Spleen (tissue), 11 donors: Measurements from ENCODE around the gene MROH8. TPM values are rescaled to one million over a fixed set of nuclear protein-coding genes. Genes with fewer than 3 reads are reported as not detected.

Experiments used
- DNase-seq: peaks from one replicate; pipeline ENCODE4 v3.0.0-alpha.2; 2020
- H3K27ac ChIP-seq, 8 donors: fragments of 200-600 bp; sonication (generic) in 7 of 8; 1 replicate in 4 of 8; 2 replicates in 4 of 8; pipeline versions ENCODE4 v1.5.0 to v1.8.0; 2016 to 2021; ENCODE audit warnings: inconsistent platforms in 4 of 8, mild to moderate bottlenecking in 4 of 8, moderate library complexity in 1 of 8
- H3K27me3 ChIP-seq, 7 donors: fragments of 200-600 bp; sonication (generic) in 6 of 7; replicated peaks in 1 of 7; 1 replicate in 4 of 7; 2 replicates in 3 of 7; pipeline versions ENCODE4 v1.5.0 to v1.8.0; 2016 to 2021; ENCODE audit warnings: inconsistent platforms in 3 of 7, mild to moderate bottlenecking in 1 of 7
- H3K36me3 ChIP-seq, 6 donors: fragments of 200-600 bp; sonication (generic) in 5 of 6; 1 replicate in 4 of 6; 2 replicates in 2 of 6; pipeline versions ENCODE4 v1.5.0 to v1.8.0; 2016 to 2021; ENCODE audit warnings: inconsistent platforms in 2 of 6
- H3K4me1 ChIP-seq, 6 donors: fragments of 200-600 bp; sonication (generic) in 5 of 6; 1 replicate in 3 of 6; 2 replicates in 3 of 6; pipeline versions ENCODE4 v1.5.0 to v1.8.0; 2016 to 2021; ENCODE audit warnings: inconsistent platforms in 3 of 6
- H3K4me3 ChIP-seq, 8 donors: fragments of 200-600 bp; sonication (generic) in 7 of 8; 1 replicate in 4 of 8; 2 replicates in 4 of 8; pipeline versions ENCODE4 v1.5.0 to v1.8.0; 2016 to 2021; ENCODE audit warnings: inconsistent platforms in 4 of 8, mild to moderate bottlenecking in 4 of 8, moderate library complexity in 2 of 8
- H3K9me3 ChIP-seq, 8 donors: fragments of 200-600 bp; sonication (generic) in 7 of 8; 1 replicate in 4 of 8; 2 replicates in 4 of 8; pipeline versions ENCODE4 v1.5.0 to v1.8.0; 2016 to 2021; ENCODE audit warnings: inconsistent platforms in 4 of 8
- POLR2A ChIP-seq, 3 donors: fragments of 450-650 bp; IDR thresholded peaks; one replicate each; pipeline ENCODE4 v1.5.1; 2017; ENCODE audit warnings: antibody characterized with exemption in 3 of 3, mild to moderate bottlenecking in 1 of 3
- POLR2AphosphoS5 ChIP-seq, 3 donors: sonication (generic); formaldehyde crosslinking; IDR thresholded peaks; one replicate each; pipeline ENCODE4 v1.5.1; 2017; ENCODE audit warnings: antibody characterized with exemption in 3 of 3
- WGBS, 5 donors: extraction: QIAGEN DNeasy Blood & Tissue Kit in 3 of 5; methylation state at CpG; one replicate each; pipeline versions ENCODE4 v1.1.5 to v1.1.7; 2013 to 2018; 5-methylcytosine and 5-hydroxymethylcytosine counted together
- intact Hi-C: fragments of 100-400 bp; cut with DNase I; formaldehyde crosslinking; loops from one replicate; pipeline ENCODE4 v1.15.0; 2023; ENCODE audit warnings: low total_unique reads
- polyA plus RNA-seq, 3 donors: library from polyadenylated mRNA; stranded (reverse); fragments of 200-250 nt; gene quantifications; one replicate each; pipeline ENCODE4 v1.2.1, GENCODE V29; 2013
- total RNA-seq, 7 donors: library from RNA; depleted of rRNA in 3 of 7; stranded (reverse); fragments of >200 nt in 3 of 7; fragmentation: NEBNext Ultra II Directional in 4 of 7; extraction: Animal tissue kit (Norgen Biotek cat#: 25700) in 4 of 7; gene quantifications; one replicate each; pipeline versions ENCODE4 v1.1.0 to v1.2.1, GENCODE V29; 2016 to 2021
- TF ChIP-seq, protein P1 (sequence below), 11 experiments: fragments of 200-600 bp in 7 of 11; fragments of 450-650 bp in 4 of 11; sonication (generic) in 4 of 11; IDR thresholded peaks in 8 of 11; conservative IDR thresholded peaks in 3 of 11; 1 replicate in 7 of 11; 2 replicates in 4 of 11; pipeline versions ENCODE4 v1.4.0 to v1.8.0; 2016 to 2021; ENCODE audit warnings: antibody characterized with exemption in 11 of 11, inconsistent platforms in 4 of 11, mild to moderate bottlenecking in 1 of 11
- donor health status: healthy with polysubstance abuse.
- donor health status: DM: no; HTN: no; CAD: no; lungs with moderate emphysema.
- donor health status: DM: no; HTN: no; CAD: no.
- donor health status: Bipolar disorder and iron deficiency.
- donor health status: healthy.
- donor health status: DM: no; HTN: no; CAD: no.
- donor health status: DM: yes; HTN: yes; CAD: no.

Gene MROH8
- total and polyA plus RNA-seq, 10 donors, result 0.97 to 4.0 (median 3.1) TPM

DNA sequence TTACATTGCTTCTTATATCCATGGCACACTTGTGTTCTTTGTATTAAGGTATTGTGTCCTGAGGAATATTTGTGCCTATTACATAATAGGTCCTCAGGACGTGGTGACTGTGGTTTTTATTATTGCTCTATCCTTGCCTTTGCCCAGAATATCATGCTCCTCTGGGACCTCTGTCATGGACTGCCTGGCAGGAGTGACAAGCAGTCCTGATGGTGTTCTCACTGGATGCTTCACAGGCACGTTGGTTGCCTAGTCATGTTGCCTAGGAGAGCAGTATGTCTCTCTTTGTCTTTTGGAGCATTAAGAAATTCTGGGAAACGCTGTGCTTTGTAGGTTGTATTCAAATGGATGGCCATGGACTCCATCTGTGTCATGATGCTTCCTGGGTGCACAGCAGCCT lies 24.7 kb upstream of the MROH8 start:
- H3K4me1 ChIP-seq, result peaks cover 0 to 12% (median 5%) of the 10 kb centered on the region in 6 donors
- peaks cover 19 to 100% (median 91%) of the 10 kb centered on the region in 6 donors for H3K36me3 ChIP-seq
- WGBS, 5 donors, result 70 to 91% (median 78%) methylated on average over 3 of the region's 3 CpGs
- H3K9me3 ChIP-seq, result no peaks in the 10 kb centered on the region
- H3K4me3 ChIP-seq, result no peak overlapping the region
- DNase-seq, result no peak
- H3K27me3 ChIP-seq, result no peaks in the 10 kb centered on the region
- intact Hi-C loops, result no loop called here
- H3K27ac ChIP-seq, result no peak overlapping the region
- TF ChIP-seq POLR2A (IDR thresholded peaks at IDR 0.05), result no peak
- TF ChIP-seq, protein P1, sequence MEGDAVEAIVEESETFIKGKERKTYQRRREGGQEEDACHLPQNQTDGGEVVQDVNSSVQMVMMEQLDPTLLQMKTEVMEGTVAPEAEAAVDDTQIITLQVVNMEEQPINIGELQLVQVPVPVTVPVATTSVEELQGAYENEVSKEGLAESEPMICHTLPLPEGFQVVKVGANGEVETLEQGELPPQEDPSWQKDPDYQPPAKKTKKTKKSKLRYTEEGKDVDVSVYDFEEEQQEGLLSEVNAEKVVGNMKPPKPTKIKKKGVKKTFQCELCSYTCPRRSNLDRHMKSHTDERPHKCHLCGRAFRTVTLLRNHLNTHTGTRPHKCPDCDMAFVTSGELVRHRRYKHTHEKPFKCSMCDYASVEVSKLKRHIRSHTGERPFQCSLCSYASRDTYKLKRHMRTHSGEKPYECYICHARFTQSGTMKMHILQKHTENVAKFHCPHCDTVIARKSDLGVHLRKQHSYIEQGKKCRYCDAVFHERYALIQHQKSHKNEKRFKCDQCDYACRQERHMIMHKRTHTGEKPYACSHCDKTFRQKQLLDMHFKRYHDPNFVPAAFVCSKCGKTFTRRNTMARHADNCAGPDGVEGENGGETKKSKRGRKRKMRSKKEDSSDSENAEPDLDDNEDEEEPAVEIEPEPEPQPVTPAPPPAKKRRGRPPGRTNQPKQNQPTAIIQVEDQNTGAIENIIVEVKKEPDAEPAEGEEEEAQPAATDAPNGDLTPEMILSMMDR (IDR thresholded peaks at IDR 0.05 in 8 of 11, conservative IDR thresholded peaks at IDR 0.05 in 3 of 11), result no peak
- TF ChIP-seq POLR2AphosphoS5 (IDR thresholded peaks at IDR 0.05), result no peak

DNA sequence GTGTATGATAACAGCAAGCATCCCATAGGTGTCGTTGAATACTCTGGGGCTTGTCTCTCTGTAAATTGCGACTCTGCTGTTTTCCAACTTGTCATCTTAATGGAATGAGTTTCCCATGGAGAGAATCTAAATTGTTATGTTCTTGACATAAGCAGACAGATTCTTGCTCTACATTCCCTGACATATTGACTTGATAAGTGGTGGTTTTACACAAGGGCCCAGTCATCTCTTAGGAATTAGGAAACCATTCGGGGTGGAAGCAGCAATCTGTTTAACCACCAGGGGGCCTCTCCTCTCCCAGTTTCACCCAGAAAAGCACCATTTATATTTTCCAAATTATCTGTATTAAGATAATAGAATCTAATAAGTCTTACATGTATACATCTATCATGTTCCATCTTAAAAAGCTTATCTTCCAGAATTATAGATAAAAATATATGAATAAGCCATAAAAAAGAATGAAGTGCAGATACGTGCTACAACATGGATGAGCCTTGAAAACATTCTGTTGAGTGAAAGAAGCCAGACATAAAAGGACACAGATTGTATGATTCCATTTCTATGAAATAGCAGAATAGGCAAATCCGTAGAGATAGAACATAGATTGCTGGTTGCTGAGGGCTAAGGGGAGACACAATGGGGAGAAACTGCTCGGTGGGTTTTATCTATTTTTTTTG lies 23.1 kb upstream of the MROH8 start:
- H3K27me3 ChIP-seq, result no peaks in the 10 kb centered on the region
- H3K36me3 ChIP-seq, result peaks cover 23 to 100% (median 85%) of the 10 kb centered on the region in 6 donors
- H3K4me3 ChIP-seq, result no peak overlapping the region
- no peaks in the 10 kb centered on the region for H3K9me3 ChIP-seq
- TF ChIP-seq, protein P1 (IDR thresholded peaks at IDR 0.05 in 8 of 11, conservative IDR thresholded peaks at IDR 0.05 in 3 of 11), result peak; percentile 31 to 82 (median 70)
- no peak for TF ChIP-seq POLR2AphosphoS5 (IDR thresholded peaks at IDR 0.05)
- intact Hi-C loops, result no loop called here
- H3K4me1 ChIP-seq, result peaks cover 0 to 15% (median 6%) of the 10 kb centered on the region in 6 donors
- no peak for DNase-seq
- H3K27ac ChIP-seq, result peak overlapping the region in 1 of 8 donors; percentile 9
- 74 to 80% (median 79%) methylated on average over 6 of the region's 6 CpGs for WGBS, 5 donors

DNA sequence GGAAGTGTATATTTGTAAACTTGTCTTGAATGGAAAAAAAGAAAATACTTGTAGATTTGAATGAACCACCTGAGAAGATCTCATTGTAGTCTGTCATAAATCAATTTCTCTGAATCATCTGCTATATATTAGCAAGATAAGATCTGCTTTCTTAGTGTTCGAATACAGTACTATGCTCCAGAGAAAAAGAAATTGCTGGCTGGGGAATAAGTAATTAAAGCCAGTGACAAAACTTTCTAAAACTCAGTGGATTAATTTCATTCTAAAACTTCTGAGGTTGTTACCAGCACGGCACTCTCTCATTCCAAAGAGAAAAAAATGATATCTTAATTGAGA lies 22.4 kb upstream of the MROH8 start:
- no peak overlapping the region for H3K4me3 ChIP-seq
- TF ChIP-seq POLR2AphosphoS5 (IDR thresholded peaks at IDR 0.05) (no peak), POLR2A (IDR thresholded peaks at IDR 0.05) (no peak)
- TF ChIP-seq, protein P1 (IDR thresholded peaks at IDR 0.05 in 8 of 11, conservative IDR thresholded peaks at IDR 0.05 in 3 of 11), result no peak
- H3K27ac ChIP-seq, result peak overlapping the region in 1 of 8 donors; percentile 9
- peaks cover 23 to 100% (median 79%) of the 10 kb centered on the region in 6 donors for H3K36me3 ChIP-seq
- peaks cover 0 to 21% (median 6%) of the 10 kb centered on the region in 6 donors for H3K4me1 ChIP-seq
- no peak for DNase-seq
- H3K9me3 ChIP-seq, result no peaks in the 10 kb centered on the region
- 90 to 93% (median 93%) methylated on average over 2 of the region's 2 CpGs for WGBS, 5 donors
- H3K27me3 ChIP-seq, result no peaks in the 10 kb centered on the region
- intact Hi-C loops, result no loop called here

DNA sequence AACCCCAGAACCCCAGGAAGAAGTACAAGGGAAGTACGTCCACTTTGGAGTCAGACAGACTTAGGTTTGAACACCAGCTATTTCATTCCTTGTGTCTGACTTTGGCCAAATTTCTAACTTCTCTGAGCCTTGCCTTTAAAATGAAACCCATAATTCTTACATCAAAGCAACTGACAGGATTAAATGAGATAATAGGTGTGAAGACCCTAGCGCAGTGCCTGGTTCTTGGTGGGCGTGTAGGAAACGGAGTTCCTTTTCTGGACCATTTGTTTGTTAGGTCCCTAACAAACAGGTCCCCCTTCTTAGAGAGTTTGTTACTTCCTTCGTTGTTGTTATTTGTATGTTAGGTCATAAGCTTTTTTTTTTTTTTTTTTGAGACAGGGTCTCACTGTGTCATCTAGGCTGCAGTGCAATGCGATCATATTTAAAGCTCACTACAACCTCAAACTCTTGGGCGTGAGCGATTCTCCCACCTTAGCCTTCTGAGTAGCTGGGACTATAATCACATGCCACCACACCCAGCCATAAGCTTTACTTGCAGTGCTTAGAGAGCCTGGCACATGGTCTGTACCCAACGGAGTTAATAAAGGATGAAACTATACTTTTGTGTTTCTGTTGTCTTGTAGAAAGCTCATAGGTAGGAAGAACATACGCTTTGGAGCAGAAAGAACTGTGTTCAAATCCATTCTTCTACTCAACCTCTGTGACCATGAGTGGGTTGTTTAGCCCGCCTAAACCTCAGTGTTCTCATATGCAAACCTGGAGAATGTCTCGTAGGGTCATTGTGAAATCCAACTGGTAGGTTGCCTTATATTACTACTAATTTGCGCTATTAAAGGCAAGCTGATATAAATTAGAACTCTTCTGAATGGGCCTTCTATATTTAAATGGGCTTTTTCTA lies 21.8 kb upstream of the MROH8 start:
- H3K36me3 ChIP-seq, result peaks cover 23 to 100% (median 75%) of the 10 kb centered on the region in 6 donors
- H3K4me1 ChIP-seq, result peaks cover 0 to 27% (median 6%) of the 10 kb centered on the region in 6 donors
- intact Hi-C loops, result no loop called here
- H3K4me3 ChIP-seq, result no peak overlapping the region
- TF ChIP-seq POLR2AphosphoS5 (IDR thresholded peaks at IDR 0.05) (no peak), POLR2A (IDR thresholded peaks at IDR 0.05) (no peak)
- TF ChIP-seq, protein P1 (IDR thresholded peaks at IDR 0.05 in 8 of 11, conservative IDR thresholded peaks at IDR 0.05 in 3 of 11), result no peak
- WGBS, 5 donors, result 92 to 96% (median 94%) methylated on average over 13 of the region's 13 CpGs
- H3K9me3 ChIP-seq, result no peaks in the 10 kb centered on the region
- peak overlapping the region in 1 of 8 donors; percentile 9 for H3K27ac ChIP-seq
- DNase-seq, result no peak
- H3K27me3 ChIP-seq, result no peaks in the 10 kb centered on the region
